SK-N-SH treated with all-trans-retinoic acid at 6 μM for 48 hours (cell line): ENCODE results near the gene ISOC2.
"Not testable (repeated sequence)": the region's sequence is repeated elsewhere in the genome, so short reads cannot be mapped to it uniquely, and the experiment has no call there.

Source experiments
- ATAC-seq: fragments of 200-7000 bp; cut with Tn5 transposase; 3 replicates; pipeline ENCODE4 v1.9.1; 2020; ENCODE audit warnings: mild to moderate bottlenecking, moderate library complexity
- ARNTL ChIP-seq: fragments of 450-650 bp; formaldehyde crosslinking; IDR thresholded peaks from 2 replicates; pipeline ENCODE4 v1.5.0; 2020; ENCODE audit warnings: low read depth, mild to moderate bottlenecking, moderate library complexity, borderline replicate concordance
- BACH2 ChIP-seq: fragments of 250-450 bp; sonication (Bioruptor Pico); IDR thresholded peaks from 2 replicates; pipeline ENCODE4 v1.9.0; 2021; ENCODE audit warnings: mild to moderate bottlenecking, borderline replicate concordance
- CSDC2 ChIP-seq: fragments of 250-450 bp; sonication (Bioruptor Pico); IDR thresholded peaks from 2 replicates; pipeline ENCODE4 v1.5.0; 2020; ENCODE audit warnings: mild to moderate bottlenecking, moderate library complexity
- GLIS3 ChIP-seq: fragments of 250-450 bp; sonication (Bioruptor Pico); IDR thresholded peaks from 2 replicates; pipeline ENCODE4 v1.5.0; 2020; ENCODE audit warnings: mild to moderate bottlenecking, moderate library complexity
- ISL1 ChIP-seq: fragments of 250-450 bp; sonication (Bioruptor Pico); IDR thresholded peaks from 2 replicates; pipeline ENCODE4 v2.1.2; 2022; ENCODE audit warnings: mild to moderate bottlenecking, moderate library complexity
- OSR1 ChIP-seq: fragments of 250-450 bp; sonication (Bioruptor Pico); IDR thresholded peaks from 2 replicates; pipeline ENCODE4 v1.8.0; 2022; ENCODE audit warnings: moderate library complexity, mild to moderate bottlenecking, inconsistent platforms
- PPARA ChIP-seq: fragments of 250-450 bp; sonication (Bioruptor Pico); IDR thresholded peaks from 2 replicates; pipeline ENCODE4 v1.5.0; 2020; ENCODE audit warnings: mild to moderate bottlenecking, borderline replicate concordance
- RARB ChIP-seq: fragments of 250-450 bp; sonication (Bioruptor Pico); IDR thresholded peaks from 2 replicates; pipeline ENCODE4 v1.8.0; 2021; ENCODE audit warnings: mild to moderate bottlenecking, moderate library complexity
- TCF4 ChIP-seq: fragments of 250-450 bp; sonication (Bioruptor Pico); IDR thresholded peaks from 2 replicates; pipeline ENCODE4 v1.8.0; 2021; ENCODE audit warnings: mild to moderate bottlenecking, moderate library complexity, borderline replicate concordance
- TOX ChIP-seq: fragments of 250-450 bp; sonication (Bioruptor Pico); IDR thresholded peaks from 2 replicates; pipeline ENCODE4 v1.8.0; 2021; ENCODE audit warnings: mild to moderate bottlenecking, moderate library complexity, borderline replicate concordance
- ZFP30 ChIP-seq: fragments of 450-650 bp; formaldehyde crosslinking; IDR thresholded peaks from 2 replicates; pipeline ENCODE4 v1.5.0; 2022; ENCODE audit warnings: mild to moderate bottlenecking, moderate library complexity
- ZNF565 ChIP-seq: fragments of 450-650 bp; formaldehyde crosslinking; conservative IDR thresholded peaks from 2 replicates; pipeline ENCODE4 v1.5.0; 2020; ENCODE audit warnings: low read depth, mild to moderate bottlenecking, moderate library complexity
- TF ChIP-seq, protein P1 (sequence below): fragments of 250-450 bp; sonication (Bioruptor Pico); IDR thresholded peaks from 2 replicates; pipeline ENCODE4 v1.8.0; 2021; ENCODE audit warnings: low read depth, mild to moderate bottlenecking, moderate library complexity, borderline replicate concordance
- TF ChIP-seq, protein P2 (sequence below): fragments of 250-450 bp; sonication (Bioruptor Pico); IDR thresholded peaks from 2 replicates; pipeline ENCODE4 v1.5.0; 2020; ENCODE audit warnings: mild to moderate bottlenecking, moderate library complexity
- TF ChIP-seq, protein P3 (sequence below): fragments of 250-450 bp; sonication (Bioruptor Pico); IDR thresholded peaks from 2 replicates; pipeline ENCODE4 v1.5.1; 2021; ENCODE audit warnings: mild to moderate bottlenecking, moderate library complexity

The ISOC2 gene

DNA sequence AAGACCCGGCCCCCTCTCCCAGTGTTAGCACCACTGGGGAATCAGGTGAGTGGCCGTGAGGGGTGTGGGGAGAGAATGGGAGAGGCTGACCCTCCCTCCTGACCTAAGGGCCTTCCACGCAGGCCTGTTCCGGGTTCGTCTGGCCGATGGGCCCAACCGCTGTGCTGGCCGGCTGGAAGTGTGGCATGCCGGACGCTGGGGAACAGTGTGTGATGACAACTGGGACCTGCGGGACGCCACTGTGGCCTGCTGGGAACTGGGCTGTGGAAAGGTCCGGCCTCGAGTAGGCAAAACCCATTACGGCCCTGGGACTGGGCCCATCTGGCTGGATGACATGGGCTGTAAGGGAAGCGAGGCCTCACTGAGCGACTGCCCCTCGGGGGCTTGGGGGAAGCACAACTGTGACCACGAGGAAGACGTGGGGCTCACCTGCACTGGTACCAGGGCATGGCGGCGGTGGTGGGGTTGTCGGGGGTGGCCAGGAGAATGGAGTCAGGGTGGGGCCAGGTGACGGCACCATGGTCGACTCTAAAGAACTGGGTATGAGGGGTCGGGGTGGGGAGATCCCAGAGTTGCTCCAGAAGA is 39.0 kb upstream of the ISOC2 start (continued):
- TF ChIP-seq, protein P1, sequence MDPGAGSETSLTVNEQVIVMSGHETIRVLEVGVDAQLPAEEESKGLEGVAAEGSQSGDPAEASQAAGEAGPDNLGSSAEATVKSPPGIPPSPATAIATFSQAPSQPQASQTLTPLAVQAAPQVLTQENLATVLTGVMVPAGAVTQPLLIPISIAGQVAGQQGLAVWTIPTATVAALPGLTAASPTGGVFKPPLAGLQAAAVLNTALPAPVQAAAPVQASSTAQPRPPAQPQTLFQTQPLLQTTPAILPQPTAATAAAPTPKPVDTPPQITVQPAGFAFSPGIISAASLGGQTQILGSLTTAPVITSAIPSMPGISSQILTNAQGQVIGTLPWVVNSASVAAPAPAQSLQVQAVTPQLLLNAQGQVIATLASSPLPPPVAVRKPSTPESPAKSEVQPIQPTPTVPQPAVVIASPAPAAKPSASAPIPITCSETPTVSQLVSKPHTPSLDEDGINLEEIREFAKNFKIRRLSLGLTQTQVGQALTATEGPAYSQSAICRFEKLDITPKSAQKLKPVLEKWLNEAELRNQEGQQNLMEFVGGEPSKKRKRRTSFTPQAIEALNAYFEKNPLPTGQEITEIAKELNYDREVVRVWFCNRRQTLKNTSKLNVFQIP (CRISPR knock-in tag) = no peak
- no peak for TF ChIP-seq PPARA (CRISPR knock-in tag)

DNA sequence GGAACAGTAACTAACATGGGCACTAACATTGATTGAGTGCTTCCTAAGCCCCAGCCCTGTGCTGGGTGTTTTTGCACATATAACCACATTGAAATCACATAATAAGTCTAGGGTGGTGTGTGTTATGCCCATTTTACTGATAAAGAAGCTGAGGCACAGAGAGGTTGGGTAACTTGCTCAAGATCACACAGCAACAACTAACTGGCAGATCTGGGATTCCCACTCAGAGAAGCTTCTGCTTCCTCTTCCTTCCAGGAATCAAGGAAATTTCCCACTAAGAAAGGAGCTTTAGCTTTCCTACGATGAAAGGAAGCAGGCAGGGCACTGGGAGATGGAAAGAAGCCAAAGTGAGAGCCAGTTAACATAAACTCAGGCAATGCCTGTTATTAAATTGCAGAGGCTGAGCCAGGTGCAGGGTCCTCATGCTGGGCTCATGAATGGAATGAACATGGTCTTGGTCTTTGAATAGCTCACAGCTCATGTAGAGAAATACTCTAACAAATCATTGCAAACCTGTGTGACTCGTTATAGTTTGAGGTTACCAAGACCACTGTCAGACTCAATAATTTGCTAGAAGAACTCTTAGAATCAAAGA is 36.9 kb upstream of the ISOC2 start:
- ATAC-seq = no peak
- no peak for TF ChIP-seq ZFP30 (CRISPR knock-in tag)
- no peak for TF ChIP-seq ISL1 (CRISPR knock-in tag)
- no peak for TF ChIP-seq ZNF565 (CRISPR knock-in tag)
- TF ChIP-seq TCF4 (CRISPR knock-in tag) = no peak
- no peak for TF ChIP-seq CSDC2

DNA sequence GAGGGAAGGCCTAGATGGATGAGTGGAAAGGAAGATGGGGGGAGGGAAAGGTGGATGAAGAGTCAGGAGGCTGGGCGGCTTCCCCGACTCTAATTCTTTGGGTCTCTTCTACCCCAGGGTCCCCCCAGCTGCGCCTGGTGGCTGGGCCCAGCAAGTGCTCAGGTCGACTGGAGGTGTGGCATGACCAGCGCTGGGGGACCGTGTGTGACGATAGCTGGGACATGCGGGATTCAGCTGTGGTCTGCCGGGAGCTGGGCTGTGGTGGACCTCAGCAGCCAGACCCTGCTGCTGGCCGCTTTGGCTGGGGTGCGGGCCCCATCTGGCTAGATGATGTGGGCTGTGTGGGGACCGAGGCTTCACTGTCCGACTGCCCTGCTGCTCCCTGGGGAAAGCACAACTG is 36.3 kb upstream of the ISOC2 start:
- TF ChIP-seq BACH2 (CRISPR knock-in tag) = no peak
- TF ChIP-seq RARB = no peak
- TF ChIP-seq CSDC2 = no peak
- TF ChIP-seq, protein P2, sequence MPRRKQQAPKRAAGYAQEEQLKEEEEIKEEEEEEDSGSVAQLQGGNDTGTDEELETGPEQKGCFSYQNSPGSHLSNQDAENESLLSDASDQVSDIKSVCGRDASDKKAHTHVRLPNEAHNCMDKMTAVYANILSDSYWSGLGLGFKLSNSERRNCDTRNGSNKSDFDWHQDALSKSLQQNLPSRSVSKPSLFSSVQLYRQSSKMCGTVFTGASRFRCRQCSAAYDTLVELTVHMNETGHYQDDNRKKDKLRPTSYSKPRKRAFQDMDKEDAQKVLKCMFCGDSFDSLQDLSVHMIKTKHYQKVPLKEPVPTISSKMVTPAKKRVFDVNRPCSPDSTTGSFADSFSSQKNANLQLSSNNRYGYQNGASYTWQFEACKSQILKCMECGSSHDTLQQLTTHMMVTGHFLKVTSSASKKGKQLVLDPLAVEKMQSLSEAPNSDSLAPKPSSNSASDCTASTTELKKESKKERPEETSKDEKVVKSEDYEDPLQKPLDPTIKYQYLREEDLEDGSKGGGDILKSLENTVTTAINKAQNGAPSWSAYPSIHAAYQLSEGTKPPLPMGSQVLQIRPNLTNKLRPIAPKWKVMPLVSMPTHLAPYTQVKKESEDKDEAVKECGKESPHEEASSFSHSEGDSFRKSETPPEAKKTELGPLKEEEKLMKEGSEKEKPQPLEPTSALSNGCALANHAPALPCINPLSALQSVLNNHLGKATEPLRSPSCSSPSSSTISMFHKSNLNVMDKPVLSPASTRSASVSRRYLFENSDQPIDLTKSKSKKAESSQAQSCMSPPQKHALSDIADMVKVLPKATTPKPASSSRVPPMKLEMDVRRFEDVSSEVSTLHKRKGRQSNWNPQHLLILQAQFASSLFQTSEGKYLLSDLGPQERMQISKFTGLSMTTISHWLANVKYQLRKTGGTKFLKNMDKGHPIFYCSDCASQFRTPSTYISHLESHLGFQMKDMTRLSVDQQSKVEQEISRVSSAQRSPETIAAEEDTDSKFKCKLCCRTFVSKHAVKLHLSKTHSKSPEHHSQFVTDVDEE (CRISPR knock-in tag) = no peak
- TF ChIP-seq, protein P1 (CRISPR knock-in tag) = no peak
- no peak for TF ChIP-seq GLIS3 (CRISPR knock-in tag)
- TF ChIP-seq, protein P3, sequence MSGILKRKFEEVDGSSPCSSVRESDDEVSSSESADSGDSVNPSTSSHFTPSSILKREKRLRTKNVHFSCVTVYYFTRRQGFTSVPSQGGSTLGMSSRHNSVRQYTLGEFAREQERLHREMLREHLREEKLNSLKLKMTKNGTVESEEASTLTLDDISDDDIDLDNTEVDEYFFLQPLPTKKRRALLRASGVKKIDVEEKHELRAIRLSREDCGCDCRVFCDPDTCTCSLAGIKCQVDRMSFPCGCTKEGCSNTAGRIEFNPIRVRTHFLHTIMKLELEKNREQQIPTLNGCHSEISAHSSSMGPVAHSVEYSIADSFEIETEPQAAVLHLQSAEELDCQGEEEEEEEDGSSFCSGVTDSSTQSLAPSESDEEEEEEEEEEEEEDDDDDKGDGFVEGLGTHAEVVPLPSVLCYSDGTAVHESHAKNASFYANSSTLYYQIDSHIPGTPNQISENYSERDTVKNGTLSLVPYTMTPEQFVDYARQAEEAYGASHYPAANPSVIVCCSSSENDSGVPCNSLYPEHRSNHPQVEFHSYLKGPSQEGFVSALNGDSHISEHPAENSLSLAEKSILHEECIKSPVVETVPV (CRISPR knock-in tag) = no peak
- no peak for TF ChIP-seq ARNTL (CRISPR knock-in tag)
- no peak for ATAC-seq

DNA sequence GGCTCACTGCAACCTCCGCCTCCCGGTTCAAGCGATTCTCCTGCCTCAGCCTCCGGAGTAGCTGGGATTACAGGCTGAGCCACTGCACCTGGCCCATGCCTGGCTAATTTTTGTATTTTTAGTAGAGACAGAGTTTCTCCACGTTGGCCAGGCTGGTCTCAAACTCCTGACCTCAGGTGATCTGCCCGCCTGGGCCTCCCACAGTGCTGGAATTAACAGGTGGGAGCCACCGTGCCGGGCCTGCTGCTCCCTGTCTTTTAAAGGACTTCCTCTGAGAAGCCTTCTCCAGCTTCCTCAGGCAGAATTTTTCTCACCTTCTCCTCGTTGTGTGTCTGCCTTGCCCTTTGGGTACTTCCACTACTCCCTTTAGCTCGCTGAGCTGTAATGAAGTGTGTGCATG is 35.4 kb upstream of the ISOC2 start:
- not testable (repeated sequence) for ATAC-seq

DNA sequence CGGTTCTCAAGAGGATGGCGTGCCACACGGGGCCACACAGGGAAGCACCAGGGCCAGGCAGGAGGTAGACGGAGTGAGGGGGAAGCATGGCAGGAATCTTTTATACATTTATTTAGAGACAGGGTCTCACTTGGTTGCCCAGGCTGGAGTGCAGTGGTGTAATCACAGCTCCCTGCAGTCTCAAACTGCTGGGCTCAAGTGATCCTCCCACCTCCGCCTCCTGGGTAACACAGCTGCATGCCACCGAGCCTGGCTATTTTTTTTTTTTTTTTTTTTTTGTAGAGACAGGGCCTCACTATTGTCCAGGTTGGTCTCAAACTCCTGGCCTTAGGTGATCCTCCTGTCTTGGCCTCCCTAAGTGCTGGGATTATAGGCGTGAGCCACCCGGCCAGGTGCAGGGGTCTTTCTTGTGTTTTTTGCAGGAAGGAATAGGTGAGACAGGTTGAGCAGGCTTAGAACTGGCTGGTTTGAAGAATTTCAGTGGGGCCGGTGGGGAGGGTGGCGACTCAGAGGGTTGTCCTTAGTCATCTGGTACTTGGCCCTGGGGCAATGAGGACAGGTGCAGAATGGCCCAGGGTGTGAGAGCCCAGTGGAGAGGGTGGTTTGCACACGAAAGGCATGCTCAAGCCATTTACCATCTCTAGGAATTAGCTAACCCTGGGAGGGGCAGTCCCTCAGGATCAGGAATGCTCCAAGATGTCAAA is 34.4 kb upstream of the ISOC2 start:
- TF ChIP-seq, protein P2 (CRISPR knock-in tag) = no peak
- TF ChIP-seq TOX (no peak), OSR1 (CRISPR knock-in tag) (no peak)
- ATAC-seq = no peak
